SK-N-SH (cell line): Measurements from ENCODE around the gene WDR81.

Experiments used
- CTCF ChIP-seq: fragments of 200-600 bp; sonication (generic); IDR thresholded peaks from 2 replicates; pipeline ENCODE4 v1.6.1; 2017; ENCODE audit warnings: antibody characterized with exemption, mild to moderate bottlenecking, moderate library complexity
- EP300 ChIP-seq, 2 experiments: IDR thresholded peaks; 2 replicates each; pipeline versions ENCODE4 v1.4.0 to v1.6.1; 2012; ENCODE audit warnings: borderline replicate concordance in 1 of 2, low read depth in 1 of 2, low read length in 1 of 2
- GABPA ChIP-seq: IDR thresholded peaks from 2 replicates; pipeline ENCODE4 v1.4.0; 2012; ENCODE audit warnings: low read depth, mild to moderate bottlenecking
- MAX ChIP-seq: IDR thresholded peaks from 2 replicates; pipeline ENCODE4 v1.4.0; 2012; ENCODE audit warnings: low read depth
- MEF2A ChIP-seq: IDR thresholded peaks from 2 replicates; pipeline ENCODE4 v1.4.0; 2012; ENCODE audit warnings: low read depth, borderline replicate concordance
- MXI1 ChIP-seq: IDR thresholded peaks from 2 replicates; pipeline ENCODE4 v1.6.1; 2012; ENCODE audit warnings: mild to moderate bottlenecking, low read depth, low read length, improper control_type of control experiment
- POLR2AphosphoS5 ChIP-seq: IDR thresholded peaks from 2 replicates; pipeline ENCODE4 v1.6.1; 2012; ENCODE audit warnings: low read depth, low read length
- REST ChIP-seq: IDR thresholded peaks from 2 replicates; pipeline ENCODE4 v1.6.1; 2012; ENCODE audit warnings: mild to moderate bottlenecking, low read depth, low read length, moderate library complexity
- SIN3A ChIP-seq: IDR thresholded peaks from 2 replicates; pipeline ENCODE4 v1.6.1; 2012; ENCODE audit warnings: low read depth, mild to moderate bottlenecking, low read length, moderate library complexity, borderline replicate concordance

GRCh38 chr17:1710807-1711553 lies 13.5 kb upstream of the WDR81 start:
- TF ChIP-seq MEF2A (no peak), CTCF (no peak), POLR2AphosphoS5 (no peak), SIN3A (no peak), REST (no peak), EP300 (IDR thresholded peaks at IDR 0.05; ENCODE audit: borderline replicate concordance in 1 of 2, low read depth in 1 of 2, low read length in 1 of 2) (no peak), MAX (no peak), MXI1 (no peak), GABPA (no peak)
